GM21360 (cell line): ENCODE measurements around the gene HSPA12B.
A peak's percentile ranks its signal among the peaks of the same experiment; 100 is the strongest.
"Not testable (repeated sequence)": the region's sequence is repeated elsewhere in the genome, so short reads cannot be mapped to it uniquely, and the experiment has no call there.

Experiments used
- ATAC-seq: cut with Tn5 transposase; IDR thresholded peaks from one replicate; pipeline ENCODE4 v1.9.1; 2021; ENCODE audit warnings: mild to moderate bottlenecking, moderate library complexity; ENCODE audit not compliant: unreplicated experiment

The HSPA12B gene

GRCh38 chr20:3785240-3786125, 53.0 kb downstream of the HSPA12B start:
- no peak for ATAC-seq

DNA sequence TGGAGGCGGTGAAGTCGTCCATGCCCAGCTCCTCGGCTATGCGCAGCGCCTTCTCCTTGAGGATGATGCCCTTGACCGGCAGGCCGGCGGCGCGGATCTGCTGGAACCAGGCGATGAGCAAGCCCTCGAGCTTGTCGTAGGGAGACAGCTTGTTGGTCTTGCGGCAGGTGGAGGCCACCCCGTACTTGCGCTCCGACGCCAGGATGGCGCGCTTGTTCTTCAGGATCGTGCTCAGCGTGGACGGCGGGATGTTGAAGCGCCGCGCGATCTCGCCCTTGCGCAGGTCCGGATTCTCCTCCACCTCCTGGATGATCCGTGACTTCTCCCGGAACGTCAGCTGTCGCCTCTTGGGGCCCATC, 53.6 kb downstream of the HSPA12B start:
- ATAC-seq: peak; percentile 9

DNA sequence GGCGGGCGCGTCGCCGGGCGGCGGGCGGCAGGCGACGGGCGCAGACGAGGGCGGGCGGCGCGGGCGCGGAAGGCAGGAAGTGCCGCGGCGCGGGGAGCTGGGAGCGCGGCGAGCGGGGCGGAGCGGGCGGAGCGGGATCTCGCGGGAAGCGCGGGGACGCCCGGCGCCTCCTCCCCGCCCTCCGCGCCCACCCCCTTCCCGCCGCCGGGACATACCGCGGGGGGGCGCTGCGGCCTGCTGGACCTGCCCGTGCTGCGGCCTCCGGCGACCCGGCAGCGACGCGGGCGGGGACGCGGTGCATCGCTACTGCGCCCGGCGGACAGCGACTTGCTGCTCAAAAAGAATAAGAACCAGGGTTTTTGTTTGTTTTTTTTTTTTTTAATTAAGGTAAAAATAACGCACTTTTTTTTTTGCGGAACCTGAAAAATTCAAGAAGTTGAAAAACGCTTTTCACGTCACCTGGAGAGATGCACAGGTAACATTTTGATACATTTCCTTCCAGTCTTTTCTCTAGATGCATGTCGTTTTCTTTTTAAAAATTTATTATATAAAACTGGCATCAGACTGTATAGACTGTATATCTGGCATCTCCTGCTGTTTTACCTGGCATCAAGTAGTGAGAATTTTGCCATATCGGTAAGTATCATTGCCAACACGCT, 54.3 kb downstream of the HSPA12B start, which contains the start of gene CENPB:
CENPB (minus strand) TSS at position 76 of the 659 bp plus-strand sequence. CDS start 257 bp downstream, outside the sequence.
- ATAC-seq: peak; percentile 84

DNA sequence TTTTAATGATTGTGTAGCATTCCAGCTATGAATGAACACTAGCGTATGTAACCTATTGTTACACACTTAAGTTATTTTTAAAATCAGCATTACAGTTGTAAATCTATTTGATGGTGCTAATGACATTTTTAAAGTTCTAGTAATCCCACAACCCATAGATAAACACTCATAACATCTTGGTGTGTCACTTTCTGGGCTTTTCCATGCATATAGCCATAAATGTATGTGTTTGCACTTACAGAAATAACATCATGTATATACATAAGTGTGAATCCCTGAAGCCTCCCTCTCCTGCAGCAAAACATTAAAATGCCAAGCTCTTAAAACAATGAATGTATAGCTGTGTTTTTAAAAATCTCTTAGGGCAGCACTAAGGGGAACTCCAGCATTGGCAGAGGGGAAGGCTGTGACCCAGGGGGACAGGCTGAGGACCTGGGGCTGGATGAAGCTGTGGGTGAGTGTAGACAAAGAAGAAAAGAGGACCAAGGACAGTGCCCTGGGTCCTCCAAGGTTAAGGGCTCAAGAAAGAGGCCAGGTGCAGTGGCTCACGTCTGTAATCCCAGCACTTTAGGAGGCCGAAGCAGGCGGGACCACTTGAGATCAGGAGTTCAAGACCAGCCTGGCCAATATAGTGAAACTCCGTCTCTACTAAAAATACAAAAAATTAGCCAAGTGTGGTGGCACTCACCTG, 55.0 kb downstream of the HSPA12B start:
- no peak for ATAC-seq

DNA sequence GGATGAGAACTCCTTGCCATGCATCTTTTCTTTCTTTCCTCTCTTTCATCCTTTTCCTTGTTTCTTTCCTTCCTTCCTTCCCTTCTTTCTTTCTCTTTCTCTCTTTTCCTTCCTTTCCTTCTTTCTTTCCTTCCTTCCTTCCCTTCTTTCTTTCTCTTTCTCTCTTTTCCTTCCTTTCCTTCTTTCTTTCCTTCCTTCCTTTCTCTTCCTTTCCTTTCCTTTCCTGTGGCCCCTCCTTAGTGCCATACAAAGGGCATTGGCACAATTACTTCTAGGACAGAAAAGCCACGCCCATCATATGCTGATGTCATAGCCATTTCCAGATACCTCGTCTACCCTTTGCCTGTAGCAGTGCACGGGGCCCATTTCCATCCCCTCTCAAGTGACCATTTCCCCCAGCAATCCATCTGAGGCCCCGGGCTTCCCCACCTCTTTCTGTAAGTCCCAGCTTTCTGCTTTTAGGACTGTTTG, 56.2 kb downstream of the HSPA12B start:
- no peak for ATAC-seq

- not testable (repeated sequence) for ATAC-seq
These were observed 56.7 kb downstream of the HSPA12B start for GRCh38 chr20:3789201-3789600.

DNA sequence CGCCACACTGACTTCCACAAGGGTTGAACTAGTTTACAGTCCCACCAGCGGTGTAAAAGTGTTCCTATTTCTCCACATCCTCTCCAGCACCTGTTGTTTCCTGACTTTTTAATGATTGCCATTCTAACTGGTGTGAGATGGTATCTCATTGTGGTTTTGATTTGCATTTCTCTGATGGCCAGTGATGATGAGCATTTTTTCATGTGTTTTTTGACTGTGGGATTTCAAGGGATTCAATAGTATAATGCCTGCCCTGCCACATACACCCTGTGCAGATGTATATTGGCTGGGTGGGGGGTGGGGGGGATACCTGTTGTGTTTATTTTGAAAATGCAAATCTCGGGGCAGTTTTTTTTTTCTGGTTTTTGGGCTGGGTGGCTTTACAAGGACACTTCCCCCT, 61.7 kb downstream of the HSPA12B start:
- not testable (repeated sequence) for ATAC-seq

- ATAC-seq: no peak
These were observed 62.4 kb downstream of the HSPA12B start for GRCh38 chr20:3794701-3795420.

DNA sequence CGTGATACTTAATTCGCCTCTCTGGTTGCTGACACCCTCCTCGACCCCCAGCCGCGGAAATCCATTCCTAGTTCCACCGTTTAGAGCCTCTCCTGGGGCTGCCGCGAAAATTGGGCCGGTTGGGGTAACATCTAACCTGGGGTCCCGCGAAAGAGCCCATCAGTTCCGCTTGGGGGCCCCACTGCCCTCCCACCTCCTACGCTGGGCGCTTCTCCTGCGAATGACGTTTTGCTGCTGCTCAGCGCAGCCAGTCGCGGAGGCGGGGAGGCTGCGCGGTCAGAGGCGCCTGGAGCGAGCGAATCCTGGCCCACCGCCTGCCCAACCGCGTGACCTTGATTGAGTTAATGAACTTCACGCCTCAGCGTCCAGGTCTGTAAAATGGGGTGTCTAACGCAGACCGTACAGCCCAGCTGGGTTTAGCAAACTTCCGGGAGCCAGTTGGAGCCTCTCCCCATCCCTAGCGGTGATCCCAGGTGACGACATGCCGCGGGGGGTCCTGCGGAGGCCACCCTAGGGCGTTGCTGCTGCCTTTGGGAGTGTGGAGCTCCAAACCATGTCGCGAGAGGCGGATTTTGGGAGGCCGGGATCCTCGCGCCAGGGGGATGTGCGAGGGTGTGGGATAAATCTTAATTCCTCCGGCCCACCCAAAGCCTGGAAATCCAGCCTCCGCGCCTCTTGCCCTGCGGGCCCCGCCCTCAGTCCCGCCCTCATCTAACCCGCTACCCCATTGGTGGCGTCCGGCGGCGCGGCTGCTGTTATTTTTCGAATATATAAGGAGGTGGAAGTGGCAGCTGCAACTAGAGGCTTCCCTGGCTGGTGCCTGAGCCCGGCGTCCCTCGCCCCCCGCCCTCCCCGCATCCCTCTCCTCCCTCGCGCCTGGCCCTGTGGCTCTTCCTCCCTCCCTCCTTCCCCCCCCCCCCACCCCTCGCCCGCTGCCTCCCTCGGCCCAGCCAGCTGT, 63.3 kb downstream of the HSPA12B start, which contains the start of gene CDC25B:
CDC25B (plus strand) TSS at position 800 of the 958 bp plus-strand sequence. CDS start 222 bp downstream, outside the sequence.
- peak; percentile 49 for ATAC-seq

- ATAC-seq: peak; percentile 10
These were observed 64.2 kb downstream of the HSPA12B start for GRCh38 chr20:3796477-3797225.

DNA sequence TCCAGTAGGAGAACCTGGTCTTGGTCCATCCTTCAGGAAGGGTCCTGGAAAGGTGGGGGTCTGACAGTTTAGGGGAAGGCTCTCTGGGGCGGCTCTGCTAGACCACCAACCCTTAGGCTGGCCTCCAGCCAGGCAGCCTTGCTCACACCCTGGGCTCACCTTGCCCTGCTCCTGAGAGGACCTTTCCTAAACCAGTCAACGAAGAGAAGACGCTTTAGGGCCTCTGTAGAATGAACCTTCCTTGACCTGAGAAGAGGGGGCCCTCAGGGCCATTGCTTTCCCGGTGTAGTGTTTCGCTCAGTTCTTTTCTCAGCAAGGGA, 64.7 kb downstream of the HSPA12B start:
- no peak for ATAC-seq

DNA sequence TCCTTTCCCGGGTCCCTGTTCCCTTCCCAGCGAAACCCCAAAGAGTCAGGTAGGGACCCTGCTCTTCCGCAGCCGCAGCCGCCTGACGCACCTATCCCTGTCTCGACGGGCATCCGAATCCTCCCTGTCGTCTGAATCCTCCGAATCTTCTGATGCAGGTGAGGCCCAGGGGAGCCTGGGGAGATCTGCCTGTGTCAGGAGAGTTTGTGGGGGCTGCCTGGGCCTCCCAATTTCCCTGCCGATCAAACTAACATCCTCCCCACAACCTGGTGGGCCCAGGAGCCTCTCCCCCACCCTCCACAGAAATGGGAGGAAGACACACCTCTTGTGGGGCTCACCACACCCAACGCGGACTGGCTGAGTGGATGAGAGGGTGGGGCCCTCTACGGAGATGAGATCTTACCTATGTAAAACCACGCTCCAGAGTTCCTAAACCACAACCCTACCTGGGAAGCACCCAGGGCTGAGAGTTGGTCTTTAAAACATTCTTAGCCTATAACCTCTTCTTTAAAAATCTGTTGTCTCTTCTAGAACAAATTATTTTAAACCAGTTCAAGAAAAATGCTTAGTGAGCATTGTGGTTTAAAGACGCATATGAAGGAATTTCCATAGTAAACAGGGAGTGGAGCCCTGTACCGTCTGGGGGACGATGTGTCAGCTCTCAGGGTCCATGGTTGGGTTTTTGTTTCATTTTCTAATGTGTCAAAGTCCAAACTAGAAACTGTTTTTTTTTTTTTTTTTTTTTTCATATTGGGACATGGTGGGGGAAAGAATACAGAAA, 65.3 kb downstream of the HSPA12B start:
- ATAC-seq: no peak

DNA sequence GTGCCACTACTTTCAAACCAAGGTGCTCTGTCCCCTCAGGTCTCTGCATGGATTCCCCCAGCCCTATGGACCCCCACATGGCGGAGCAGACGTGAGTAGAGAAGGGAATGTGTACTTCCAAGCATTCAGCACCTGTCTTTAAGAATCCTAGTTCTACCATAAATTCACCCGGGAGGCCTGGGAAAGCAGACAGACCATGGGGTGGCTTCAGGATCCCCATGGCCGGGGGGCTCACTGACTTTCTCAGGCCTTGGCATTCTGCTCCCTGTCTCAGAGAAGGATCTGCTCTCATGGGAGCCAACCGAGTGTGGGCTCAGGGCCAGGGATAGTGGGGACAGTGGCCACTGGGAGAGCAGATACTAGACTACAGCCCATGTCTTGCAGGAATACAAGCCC, 65.9 kb downstream of the HSPA12B start:
- no peak for ATAC-seq

DNA sequence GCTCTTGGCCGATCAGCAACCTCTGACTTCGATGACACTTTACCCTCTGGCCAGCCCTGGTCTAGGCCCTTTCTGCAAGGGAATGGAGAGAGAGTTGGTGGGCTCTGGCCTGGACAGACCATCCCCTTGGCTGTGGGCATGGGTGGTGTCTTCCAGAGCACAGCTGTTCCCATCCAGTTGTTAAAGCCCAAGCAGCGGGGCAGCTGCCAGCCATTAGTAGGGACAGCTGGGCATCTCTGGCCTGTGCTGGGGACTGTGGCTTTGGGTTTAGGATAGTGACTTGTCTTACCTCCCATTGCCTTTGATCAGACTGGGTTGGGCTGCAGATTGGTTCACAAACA, 66.4 kb downstream of the HSPA12B start:
- no peak for ATAC-seq

DNA sequence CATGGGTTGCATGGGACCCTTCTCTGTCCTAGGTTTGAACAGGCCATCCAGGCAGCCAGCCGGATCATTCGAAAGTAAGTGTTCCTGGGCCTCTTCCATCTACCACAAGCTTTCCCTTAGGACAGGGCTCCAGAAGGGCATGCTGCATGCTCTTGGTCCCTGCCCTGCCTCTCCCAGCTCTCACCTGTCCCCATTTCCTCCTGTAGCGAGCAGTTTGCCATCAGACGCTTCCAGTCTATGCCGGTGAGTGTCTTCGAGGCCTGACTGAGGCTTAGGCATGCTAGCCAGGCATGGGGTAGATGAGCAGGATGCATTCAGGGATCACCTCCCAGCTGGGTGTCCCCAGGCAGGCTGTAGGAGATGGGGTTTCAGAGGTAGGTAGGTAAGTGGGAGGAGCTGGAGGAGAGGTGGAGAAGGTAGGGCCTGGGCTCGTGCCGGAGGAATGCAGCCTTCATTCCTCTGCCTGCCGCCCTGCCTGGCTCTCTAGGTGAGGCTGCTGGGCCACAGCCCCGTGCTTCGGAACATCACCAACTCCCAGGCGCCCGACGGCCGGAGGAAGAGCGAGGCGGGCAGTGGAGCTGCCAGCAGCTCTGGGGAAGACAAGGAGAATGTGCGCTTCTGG, 67.9 kb downstream of the HSPA12B start:
- no peak for ATAC-seq

- ATAC-seq: no peak
These were observed 68.4 kb downstream of the HSPA12B start for GRCh38 chr20:3800878-3801260.

- ATAC-seq: no peak
These were observed 68.8 kb downstream of the HSPA12B start for GRCh38 chr20:3801299-3801698.

- ATAC-seq: no peak
These were observed 69.4 kb downstream of the HSPA12B start for GRCh38 chr20:3801846-3802245.
